ENCODE results near the gene SRSF2. TPM values are rescaled to one million over a fixed set of nuclear protein-coding genes. Genes with fewer than 3 reads are reported as not detected.
A peak's percentile ranks its signal among the peaks of the same experiment; 100 is the strongest.

Gene SRSF2
- total and polyA plus RNA-seq, 9 of the 15 experiments (the other 6 are each of a cell fraction or from before 2014, with no cell fraction given), result 161 to 583 (median 393) TPM

DNA sequence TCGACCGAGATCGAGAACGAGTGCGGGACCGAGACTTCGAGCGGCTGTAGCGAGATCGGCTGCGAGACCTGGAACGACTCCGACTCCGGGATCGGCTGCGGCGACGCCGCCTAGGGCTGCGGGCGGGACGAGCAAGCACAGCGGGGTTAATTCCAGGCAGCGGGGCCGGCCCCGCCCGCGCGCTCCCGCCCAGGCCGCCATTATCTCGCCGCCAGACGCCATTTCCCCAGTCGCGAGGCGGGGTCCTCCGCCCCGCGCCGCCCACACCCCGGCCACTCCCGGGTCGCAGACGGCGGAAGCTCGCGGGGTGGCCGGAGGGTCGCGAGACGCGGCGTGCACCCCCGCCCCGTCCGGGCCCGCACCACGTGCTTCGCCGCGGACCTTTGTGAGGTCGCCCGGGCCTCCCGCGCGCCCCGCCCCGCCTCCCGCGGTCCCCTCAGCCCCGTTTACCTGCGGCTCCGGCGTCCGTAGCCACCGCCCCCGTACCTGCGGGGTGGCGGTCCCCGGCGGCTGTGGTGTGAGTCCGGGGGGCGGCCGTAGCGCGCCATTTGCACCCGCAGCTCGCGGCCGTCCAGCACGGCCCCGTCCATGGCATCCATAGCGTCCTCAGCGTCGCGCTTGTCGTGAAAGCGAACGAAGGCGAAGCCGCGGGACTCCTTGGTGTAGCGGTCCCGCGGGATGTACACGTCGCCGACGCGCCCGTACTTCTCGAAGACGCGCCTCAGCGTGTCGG, 616 bp downstream of the SRSF2 start:
- FAIRE-seq, result no peak
- POLR2A ChIA-PET, result interaction anchor here (0.5 to 8.5 kb wide), 33 partner anchors 10 to 938 kb away, joined by 3 to 75 read pairs (median 4); partner anchors contain the start of genes JMJD6, METTL23 and SPHK1
- under 1% methylated on average over 90 of the region's 117 CpGs for WGBS (ENCODE audit: insufficient coverage, low coverage, missing lambda C conversion rate)
- Histone ChIP-seq H3K9ac (ENCODE audit: insufficient read depth in 1 of 2, low read depth in 2 of 2, low read length in 2 of 2) (peak overlapping the region; percentile 94 to 99), H2AFZ (ENCODE audit: low read depth, low read length) (no peak overlapping the region; the same call in 1 of the 2 replicates), H3K79me2 (ENCODE audit: control insufficient read depth, insufficient read depth, low read length) (peaks cover 88% of the 10 kb centered on the region), H3K9me1 (ENCODE audit: control insufficient read depth, insufficient read depth, low read length) (no peaks in the 10 kb centered on the region), H3K4me3 (peak overlapping the region; percentile 91), H3K4me1 (replicated peaks in 1 of 2; ENCODE audit: control insufficient read depth in 2 of 2, insufficient read depth in 2 of 2, low read length in 2 of 2) (peaks cover 5 to 27% of the 10 kb centered on the region in 2 experiments), H4K20me1 (replicated peaks; ENCODE audit: control insufficient read depth, insufficient read depth, low read length) (peaks cover 31% of the 10 kb centered on the region), H3K4me2 (ENCODE audit: insufficient read depth, low read length) (peak overlapping the region; percentile 85), H3K27me3 (ENCODE audit: control insufficient read depth in 2 of 2, insufficient read depth in 2 of 2, low read length in 2 of 2) (no peaks in the 10 kb centered on the region), H3K9me3 (replicated peaks; ENCODE audit: control insufficient read depth, insufficient read depth, low read depth, low read length) (no peaks in the 10 kb centered on the region), H3K36me3 (ENCODE audit: control insufficient read depth, insufficient read depth, low read length) (peaks cover 56% of the 10 kb centered on the region), H3K27ac (ENCODE audit: extremely low read depth, low read depth, low read length) (peak overlapping the region; percentile 94)
- ATAC-seq, result peak; percentile 65
- DNase-seq (ENCODE audit: extremely low read depth in 1 of 4, low spot score in 3 of 4), result peak; percentile 75 to 86 (median 80)
- no TSS peak for BruUV-seq (replicated peaks)
- intact Hi-C loops (cut with micrococcal nuclease), result loop anchor here (2.0 kb wide), 1 partner anchor 52 kb away; no protein-coding TSS in a partner anchor
- CTCF ChIA-PET (ENCODE audit: low intra/inter-chr PET ratio), result interaction anchor here (1.0 kb wide), 1 partner anchor 9 kb away, joined by 3 read pairs; no protein-coding TSS in a partner anchor
- in situ Hi-C loops (cut with MboI), result no loop called here
- TF ChIP-seq, protein P1, sequence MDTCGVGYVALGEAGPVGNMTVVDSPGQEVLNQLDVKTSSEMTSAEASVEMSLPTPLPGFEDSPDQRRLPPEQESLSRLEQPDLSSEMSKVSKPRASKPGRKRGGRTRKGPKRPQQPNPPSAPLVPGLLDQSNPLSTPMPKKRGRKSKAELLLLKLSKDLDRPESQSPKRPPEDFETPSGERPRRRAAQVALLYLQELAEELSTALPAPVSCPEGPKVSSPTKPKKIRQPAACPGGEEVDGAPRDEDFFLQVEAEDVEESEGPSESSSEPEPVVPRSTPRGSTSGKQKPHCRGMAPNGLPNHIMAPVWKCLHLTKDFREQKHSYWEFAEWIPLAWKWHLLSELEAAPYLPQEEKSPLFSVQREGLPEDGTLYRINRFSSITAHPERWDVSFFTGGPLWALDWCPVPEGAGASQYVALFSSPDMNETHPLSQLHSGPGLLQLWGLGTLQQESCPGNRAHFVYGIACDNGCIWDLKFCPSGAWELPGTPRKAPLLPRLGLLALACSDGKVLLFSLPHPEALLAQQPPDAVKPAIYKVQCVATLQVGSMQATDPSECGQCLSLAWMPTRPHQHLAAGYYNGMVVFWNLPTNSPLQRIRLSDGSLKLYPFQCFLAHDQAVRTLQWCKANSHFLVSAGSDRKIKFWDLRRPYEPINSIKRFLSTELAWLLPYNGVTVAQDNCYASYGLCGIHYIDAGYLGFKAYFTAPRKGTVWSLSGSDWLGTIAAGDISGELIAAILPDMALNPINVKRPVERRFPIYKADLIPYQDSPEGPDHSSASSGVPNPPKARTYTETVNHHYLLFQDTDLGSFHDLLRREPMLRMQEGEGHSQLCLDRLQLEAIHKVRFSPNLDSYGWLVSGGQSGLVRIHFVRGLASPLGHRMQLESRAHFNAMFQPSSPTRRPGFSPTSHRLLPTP (IDR thresholded peaks at IDR 0.05; ENCODE audit: borderline replicate concordance, extremely low read depth, insufficient read length), result no peak
- TF ChIP-seq CBFB (CRISPR knock-in tag; IDR thresholded peaks at IDR 0.05) (0 out of 2 replicates have a peak, but pooled peaks have one; percentile 88), HIVEP1 (CRISPR knock-in tag; IDR thresholded peaks at IDR 0.05) (no peak), SIN3B (IDR thresholded peaks at IDR 0.05; ENCODE audit: low read depth) (peak; percentile 52; the same call in 1 of the 2 replicates), MCM2 (IDR thresholded peaks at IDR 0.05; ENCODE audit: low read depth) (no peak), TAF7 (tag; IDR thresholded peaks at IDR 0.05) (no peak), CHCHD3 (CRISPR knock-in tag; IDR thresholded peaks at IDR 0.05) (no peak), JUND (IDR thresholded peaks at IDR 0.05; ENCODE audit: borderline replicate concordance, low read depth, low read length) (peak; percentile 35; the same call in 1 of the 2 replicates), JUND (tag; IDR thresholded peaks at IDR 0.05; ENCODE audit: borderline replicate concordance, low read depth, low read length) (no peak; the same call in 2 of the 3 replicates), DMBX1 (CRISPR knock-in tag; IDR thresholded peaks at IDR 0.05; ENCODE audit: borderline replicate concordance) (peak; percentile 71; the same call in 1 of the 2 replicates), SRF (CRISPR knock-in tag; IDR thresholded peaks at IDR 0.05) (no peak), GATA2 (CRISPR knock-in tag; IDR thresholded peaks at IDR 0.05) (peak; percentile 10; the same call in 1 of the 2 replicates)
- TF ChIP-seq, protein P2, sequence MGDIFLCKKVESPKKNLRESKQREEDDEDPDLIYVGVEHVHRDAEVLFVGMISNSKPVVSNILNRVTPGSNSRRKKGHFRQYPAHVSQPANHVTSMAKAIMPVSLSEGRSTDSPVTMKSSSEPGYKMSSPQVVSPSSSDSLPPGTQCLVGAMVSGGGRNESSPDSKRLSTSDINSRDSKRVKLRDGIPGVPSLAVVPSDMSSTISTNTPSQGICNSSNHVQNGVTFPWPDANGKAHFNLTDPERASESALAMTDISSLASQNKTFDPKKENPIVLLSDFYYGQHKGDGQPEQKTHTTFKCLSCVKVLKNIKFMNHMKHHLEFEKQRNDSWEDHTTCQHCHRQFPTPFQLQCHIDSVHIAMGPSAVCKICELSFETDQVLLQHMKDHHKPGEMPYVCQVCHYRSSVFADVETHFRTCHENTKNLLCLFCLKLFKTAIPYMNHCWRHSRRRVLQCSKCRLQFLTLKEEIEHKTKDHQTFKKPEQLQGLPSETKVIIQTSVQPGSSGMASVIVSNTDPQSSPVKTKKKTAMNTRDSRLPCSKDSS (IDR thresholded peaks at IDR 0.05; ENCODE audit: low read depth, partially characterized antibody), result no peak
- TF ChIP-seq, protein P3, sequence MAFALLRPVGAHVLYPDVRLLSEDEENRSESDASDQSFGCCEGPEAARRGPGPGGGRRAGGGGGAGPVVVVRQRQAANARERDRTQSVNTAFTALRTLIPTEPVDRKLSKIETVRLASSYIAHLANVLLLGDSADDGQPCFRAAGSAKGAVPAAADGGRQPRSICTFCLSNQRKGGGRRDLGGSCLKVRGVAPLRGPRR (CRISPR knock-in tag; IDR thresholded peaks at IDR 0.05), result no peak
- TF ChIP-seq, protein P4, sequence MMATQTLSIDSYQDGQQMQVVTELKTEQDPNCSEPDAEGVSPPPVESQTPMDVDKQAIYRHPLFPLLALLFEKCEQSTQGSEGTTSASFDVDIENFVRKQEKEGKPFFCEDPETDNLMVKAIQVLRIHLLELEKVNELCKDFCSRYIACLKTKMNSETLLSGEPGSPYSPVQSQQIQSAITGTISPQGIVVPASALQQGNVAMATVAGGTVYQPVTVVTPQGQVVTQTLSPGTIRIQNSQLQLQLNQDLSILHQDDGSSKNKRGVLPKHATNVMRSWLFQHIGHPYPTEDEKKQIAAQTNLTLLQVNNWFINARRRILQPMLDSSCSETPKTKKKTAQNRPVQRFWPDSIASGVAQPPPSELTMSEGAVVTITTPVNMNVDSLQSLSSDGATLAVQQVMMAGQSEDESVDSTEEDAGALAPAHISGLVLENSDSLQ (IDR thresholded peaks at IDR 0.05), result no peak

Data from K562 (cell line).